GM19372 (cell line): ENCODE results near the gene MYG1.
"Not testable (repeated sequence)": the region's sequence is repeated elsewhere in the genome, so short reads cannot be mapped to it uniquely, and the experiment has no call there.

Source experiments
- ATAC-seq: cut with Tn5 transposase; IDR thresholded peaks from one replicate; pipeline ENCODE4 v1.9.1; 2021; ENCODE audit warnings: mild to moderate bottlenecking, low read depth, moderate library complexity; ENCODE audit not compliant: unreplicated experiment

MYG1 gene

DNA sequence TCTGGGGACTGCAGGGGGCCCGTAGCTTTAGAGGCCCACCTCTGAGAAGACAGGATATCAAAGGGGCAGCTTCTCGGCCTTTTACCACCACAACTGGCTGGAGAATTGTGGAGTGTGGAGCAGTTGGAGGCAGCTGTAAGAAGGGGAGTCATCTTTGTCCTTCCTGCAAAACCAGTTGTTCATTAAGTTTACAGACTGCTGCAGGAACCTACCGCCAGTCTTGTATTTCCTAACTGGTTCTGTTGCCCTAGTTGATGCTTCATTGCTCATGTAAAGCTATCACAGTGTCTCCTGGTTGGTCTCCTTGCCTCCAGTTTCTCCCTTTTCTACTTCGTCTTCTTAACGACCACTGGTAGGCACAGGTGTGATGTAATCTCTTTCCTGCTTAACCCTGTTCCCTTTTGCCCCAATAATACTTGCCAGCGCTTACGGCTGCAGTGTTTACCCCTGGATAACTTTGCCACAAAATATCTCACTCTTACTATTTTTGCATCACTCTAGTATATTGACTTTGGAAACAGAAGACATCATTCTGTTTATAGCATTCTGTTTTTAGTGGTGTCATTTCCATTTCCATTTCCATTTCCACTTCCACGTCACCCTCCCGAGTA is 19.5 kb upstream of the MYG1 start:
- ATAC-seq, result no peak

DNA sequence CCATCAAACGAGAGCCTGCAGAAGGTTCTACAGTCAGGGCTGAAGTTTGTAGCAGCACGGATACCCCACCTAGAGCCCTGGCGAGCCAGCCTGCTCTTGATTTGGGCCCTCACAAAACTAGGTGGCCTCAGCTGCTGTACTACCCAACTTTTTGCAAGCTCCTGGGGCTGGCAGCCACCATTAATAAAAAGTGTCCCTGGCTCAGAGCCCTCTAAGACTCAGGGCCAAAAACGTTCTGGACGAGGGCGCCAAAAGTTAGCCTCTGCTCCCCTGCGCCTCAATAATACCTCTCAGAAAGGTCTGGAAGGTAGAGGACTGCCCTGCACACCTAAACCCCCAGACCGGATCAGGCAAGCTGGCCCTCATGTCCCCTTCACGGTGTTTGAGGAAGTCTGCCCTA is 13.0 kb upstream of the MYG1 start:
- ATAC-seq, result no peak

DNA sequence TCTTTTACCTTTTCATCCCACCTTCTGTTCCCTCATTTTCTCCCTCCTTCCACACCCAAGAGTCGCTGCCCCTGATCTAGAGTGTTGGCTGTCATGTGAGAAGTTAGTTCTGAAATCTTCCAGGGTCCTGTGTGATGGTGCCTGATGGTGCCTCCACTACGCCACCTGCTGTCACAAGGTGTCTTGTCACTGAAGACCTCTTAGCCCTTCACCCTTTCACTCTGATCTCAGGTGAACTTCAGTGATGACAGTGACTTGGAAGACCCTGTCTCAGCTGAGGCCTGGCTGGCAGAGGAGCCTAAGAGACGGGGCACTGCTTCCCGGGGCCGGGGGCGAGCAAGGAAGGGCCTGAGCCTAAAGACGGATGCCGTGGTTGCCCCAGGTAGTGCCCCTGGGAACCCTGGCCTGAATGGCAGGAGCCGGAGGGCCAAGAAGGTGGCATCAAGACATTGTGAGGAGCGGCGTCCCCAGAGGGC is 11.7 kb upstream of the MYG1 start:
- no peak for ATAC-seq

DNA sequence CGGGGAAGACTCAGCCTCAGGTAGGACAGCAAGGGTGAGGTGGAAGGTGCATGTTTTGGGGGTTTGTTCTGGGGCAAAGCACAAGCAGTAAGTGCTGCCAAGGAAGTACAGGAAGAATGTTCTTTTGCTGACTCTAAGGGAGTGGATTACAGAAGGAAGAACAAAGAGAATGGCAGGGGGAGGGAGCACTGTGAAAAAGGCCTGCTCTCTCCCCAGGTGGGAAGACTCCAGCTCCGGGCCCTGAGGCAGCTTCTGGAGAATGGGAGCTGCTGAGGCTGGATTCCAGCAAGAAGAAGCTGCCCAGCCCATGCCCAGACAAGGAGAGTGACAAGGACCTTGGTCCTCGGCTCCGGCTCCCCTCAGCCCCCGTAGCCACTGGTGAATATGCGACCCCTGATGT is 11.2 kb upstream of the MYG1 start:
- no peak for ATAC-seq

DNA sequence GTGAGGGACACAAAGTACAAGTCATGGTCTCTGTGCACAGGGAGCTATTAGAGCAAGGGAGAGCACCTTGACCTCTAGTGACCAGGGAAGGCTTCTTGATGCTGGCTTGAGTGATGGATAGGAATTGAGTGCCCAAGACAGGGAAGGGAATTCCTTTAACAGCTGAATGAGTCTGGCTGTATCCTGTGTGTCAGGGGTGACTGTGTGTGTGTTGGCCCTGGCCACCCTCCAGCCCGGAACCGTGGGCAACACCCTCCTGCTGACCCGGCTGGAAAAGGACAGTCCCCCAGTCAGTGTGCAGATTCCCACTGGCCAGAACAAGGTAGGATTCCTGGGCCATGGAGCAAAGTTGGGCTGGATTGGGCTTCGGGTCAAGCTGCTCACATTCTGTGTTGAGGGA is 9.6 kb upstream of the MYG1 start:
- no peak for ATAC-seq

DNA sequence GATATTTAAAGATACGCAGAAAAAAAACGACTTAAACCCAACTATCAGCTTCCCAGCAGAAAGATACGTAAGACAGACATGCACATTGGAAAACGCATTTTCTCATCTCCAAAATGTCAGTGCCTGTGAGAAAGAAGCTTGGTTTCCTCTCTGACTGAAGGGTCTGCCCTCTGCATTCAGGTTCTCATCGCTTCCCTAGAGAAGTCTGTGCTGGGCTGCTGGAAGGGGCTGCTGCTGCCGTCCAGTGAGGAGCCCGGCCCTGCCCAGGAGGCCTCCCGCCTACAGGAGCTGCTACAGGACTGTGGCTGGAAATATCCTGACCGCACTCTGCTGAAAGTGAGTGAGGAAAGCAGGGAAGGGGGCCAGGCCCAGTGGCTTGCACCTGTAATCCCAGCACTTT is 8.8 kb upstream of the MYG1 start:
- ATAC-seq, result no peak

DNA sequence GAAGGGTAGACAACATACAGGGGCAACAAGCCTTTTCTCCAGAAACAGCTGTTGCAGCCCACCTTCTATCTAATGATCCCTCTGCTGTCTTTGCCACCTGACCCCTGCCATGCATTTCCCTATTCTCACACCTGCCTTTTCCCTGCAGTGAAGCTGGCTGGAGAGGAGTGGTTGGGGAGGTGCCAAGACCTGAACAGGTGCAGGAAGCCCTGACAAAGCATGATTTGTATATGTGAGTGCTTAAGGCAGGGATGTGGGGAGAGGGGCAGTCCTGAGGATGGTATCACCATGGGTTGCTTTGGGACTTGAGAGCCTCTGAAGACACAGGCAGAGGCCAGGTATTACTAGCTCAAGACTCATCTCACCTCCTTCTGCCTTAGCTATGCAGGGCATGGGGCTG is 7.1 kb upstream of the MYG1 start:
- ATAC-seq, result no peak

DNA sequence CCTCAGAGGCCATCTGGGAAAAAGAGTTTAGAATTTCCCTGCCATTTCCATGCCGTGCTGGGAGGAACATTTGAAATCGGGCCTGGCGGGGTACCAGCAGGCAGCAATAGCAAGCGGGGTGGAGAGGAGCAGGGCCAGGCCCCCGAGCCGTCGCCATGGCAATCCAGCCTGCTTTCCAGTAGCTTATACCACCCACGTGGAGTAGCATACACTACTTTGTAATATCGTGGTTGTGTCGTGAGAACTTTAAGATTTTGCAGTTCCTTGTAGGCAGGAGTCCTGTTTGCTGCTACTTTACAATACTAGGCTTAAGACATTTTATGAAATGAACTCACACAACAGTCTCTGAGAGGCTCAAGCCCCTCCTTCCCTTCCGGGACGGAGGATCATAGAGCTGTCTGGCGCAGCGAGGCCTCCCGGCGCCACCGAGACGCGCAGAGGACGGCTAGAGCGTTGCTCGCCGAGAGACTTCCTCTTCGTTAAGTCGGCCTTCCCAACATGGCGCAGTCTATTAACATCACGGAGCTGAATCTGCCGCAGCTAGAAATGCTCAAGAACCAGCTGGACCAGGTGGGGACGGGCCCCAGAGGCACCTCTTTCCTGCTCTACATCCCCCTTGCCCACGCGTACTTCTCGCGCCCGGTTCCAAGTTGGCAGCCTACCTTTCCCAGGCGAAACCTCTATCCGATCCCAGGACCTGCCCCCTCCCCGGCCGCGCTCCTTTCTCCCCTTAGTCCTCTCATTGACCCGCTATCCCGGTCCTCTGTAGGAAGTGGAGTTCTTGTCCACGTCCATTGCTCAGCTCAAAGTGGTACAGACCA is 4.2 kb upstream of the MYG1 start, which contains the start of gene PFDN5:
Gene PFDN5 (plus strand): TSS at position 473 of the 821 bp plus-strand sequence. CDS start 26 bp downstream, at position 499.
- peak; percentile 78 for ATAC-seq

DNA sequence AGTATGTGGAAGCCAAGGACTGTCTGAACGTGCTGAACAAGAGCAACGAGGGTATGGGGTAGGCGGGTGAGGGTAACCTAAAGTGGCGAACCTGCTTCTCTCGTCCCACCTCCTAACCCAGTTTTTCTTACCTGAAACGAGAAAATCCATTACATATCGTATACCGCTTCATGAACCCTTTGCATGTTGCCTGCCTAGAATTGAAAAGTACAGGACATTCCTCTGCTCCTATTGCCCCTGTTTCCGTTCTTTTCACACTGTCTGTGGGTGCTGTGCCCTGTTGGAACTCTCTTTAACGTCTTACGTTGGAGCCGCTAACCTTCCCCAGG is 3.6 kb upstream of the MYG1 start:
- no peak for ATAC-seq

DNA sequence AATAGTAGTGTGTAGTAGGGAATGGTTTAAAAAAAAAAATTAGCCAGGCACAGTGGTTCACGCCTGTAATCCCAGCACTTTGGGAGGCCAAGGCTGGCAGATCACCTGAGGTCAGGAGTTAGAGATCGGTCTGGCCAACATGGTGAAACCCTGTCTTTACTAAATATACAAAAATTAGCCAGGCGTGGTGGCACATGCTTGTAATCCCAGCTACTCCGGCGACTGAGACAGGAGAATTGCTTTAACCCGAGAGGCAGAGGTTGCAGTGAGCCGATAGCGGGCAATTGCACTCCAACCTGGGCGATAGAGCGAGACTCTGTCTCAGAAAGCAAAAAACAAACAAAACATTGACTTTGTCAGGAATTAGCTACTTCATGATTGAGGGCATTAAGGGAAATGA is 2.4 kb upstream of the MYG1 start:
- ATAC-seq, result not testable (repeated sequence)

DNA sequence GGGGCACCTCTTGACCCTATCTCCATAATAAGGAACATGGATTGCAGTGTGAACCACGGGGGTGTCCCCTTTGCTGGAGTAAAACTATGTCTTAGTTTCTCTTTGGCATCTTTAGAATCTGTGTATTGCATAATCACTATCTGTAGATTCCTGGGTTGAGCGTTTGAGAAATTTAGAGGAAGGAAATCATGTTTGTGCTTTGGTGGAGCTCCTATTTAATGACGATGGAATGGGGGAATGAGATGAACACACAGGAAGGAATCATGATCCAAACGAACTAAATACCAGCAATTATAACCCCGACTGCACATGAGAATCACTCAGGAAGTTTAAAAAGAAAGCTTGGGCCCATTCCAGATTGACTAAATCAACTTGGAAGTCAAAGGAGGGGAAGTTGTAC is 1.3 kb upstream of the MYG1 start:
- ATAC-seq, result no peak

DNA sequence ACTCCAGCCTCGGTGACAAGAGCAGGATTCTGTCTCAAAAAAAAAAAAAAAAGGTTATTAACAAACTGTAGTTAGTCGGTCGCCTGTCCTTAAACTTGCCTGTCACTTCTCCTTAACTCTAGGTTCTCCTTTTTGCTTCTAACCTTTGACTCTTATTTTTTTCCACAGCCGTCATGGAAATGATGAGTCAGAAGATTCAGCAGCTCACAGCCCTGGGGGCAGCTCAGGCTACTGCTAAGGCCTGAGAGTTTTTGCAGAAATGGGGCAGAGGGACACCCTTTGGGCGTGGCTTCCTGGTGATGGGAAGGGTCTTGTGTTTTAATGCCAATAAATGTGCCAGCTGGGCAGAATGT is 418 bp upstream of the MYG1 start:
- ATAC-seq, result no peak

DNA sequence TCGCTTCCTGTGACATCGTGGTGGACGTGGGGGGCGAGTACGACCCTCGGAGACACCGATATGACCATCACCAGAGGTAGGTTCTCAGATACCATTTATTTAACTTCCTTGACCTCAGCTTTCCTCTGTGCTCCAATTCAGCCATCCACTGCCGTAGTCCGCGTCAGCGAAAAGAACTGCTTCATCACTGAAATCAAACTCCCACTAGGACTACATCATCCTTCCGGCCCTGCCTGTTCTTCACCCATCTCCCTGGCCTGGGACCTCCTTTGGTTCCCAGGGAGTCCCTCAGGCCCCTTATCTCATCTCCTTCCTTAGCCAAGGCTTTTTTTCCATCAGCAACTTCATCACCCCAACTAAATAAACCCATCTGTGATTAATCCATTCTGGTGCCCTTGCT is 692 bp downstream of the MYG1 start:
- no peak for ATAC-seq

DNA sequence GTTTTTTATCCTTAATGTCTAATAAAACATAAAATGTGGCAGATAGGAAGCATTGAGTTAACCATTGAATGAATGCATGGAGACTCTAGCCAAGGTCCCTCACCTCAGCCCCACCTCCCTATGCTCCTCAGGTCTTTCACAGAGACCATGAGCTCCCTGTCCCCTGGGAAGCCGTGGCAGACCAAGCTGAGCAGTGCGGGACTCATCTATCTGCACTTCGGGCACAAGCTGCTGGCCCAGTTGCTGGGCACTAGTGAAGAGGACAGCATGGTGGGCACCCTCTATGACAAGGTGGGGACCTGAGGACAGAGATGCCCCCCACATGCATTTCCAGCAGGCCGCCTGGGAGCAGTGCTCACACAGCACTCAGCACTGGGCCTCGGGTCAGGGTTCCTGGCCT is 3.4 kb downstream of the MYG1 start:
- ATAC-seq, result no peak

DNA sequence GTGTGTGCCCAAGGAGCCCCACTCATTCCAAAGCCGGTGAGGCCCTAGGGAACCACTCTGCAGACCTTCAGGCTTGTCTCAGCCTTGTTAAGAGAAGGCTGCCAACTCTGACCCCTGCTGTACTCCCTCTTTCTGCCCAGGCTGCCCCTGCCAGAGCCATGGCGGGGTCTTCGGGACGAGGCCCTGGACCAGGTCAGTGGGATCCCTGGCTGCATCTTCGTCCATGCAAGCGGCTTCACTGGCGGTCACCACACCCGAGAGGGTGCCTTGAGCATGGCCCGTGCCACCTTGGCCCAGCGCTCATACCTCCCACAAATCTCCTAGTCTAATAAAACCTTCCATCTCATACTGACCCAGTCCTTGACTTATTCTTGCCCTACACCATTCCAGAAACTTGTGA is 7.3 kb downstream of the MYG1 start:
- no peak for ATAC-seq

DNA sequence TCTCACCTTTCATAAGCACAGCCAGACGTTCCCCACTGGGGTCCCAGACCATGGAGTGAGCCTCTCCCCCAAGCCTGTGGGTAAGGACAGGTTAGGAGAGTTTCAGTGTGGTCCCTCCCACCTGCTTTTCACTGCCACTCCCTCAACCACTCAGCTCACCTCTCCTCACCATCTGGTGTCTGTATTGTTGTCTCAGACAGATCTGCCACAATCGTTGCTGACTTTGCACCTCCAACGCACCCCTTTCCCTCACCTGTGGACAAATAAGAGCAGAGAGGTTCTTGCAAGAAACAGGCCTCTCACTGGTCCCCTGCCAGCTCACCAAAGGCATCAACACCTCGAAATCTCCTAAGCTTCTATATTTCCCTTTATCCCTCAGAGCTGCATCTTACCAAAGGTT is 8.8 kb downstream of the MYG1 start:
- ATAC-seq, result no peak

DNA sequence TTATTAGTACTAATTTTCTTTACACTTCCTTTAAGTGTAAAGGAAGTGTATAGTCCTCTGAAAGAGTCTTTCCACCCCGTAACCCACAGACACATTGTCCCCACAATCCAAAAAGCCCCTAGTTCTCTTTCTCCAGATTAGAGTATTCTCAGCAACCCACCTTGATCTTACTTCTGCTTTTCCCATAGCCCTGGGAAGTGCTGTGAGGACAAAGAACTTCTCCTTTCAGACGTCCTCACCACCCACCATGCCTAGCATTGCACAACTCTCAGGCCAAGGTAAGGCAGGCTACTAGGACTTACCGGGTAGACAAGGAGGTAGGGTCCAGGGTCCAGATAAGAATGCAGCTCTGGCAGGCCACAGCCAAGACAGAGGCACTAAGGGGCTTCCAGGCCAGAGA is 14.5 kb downstream of the MYG1 start:
- ATAC-seq, result no peak

DNA sequence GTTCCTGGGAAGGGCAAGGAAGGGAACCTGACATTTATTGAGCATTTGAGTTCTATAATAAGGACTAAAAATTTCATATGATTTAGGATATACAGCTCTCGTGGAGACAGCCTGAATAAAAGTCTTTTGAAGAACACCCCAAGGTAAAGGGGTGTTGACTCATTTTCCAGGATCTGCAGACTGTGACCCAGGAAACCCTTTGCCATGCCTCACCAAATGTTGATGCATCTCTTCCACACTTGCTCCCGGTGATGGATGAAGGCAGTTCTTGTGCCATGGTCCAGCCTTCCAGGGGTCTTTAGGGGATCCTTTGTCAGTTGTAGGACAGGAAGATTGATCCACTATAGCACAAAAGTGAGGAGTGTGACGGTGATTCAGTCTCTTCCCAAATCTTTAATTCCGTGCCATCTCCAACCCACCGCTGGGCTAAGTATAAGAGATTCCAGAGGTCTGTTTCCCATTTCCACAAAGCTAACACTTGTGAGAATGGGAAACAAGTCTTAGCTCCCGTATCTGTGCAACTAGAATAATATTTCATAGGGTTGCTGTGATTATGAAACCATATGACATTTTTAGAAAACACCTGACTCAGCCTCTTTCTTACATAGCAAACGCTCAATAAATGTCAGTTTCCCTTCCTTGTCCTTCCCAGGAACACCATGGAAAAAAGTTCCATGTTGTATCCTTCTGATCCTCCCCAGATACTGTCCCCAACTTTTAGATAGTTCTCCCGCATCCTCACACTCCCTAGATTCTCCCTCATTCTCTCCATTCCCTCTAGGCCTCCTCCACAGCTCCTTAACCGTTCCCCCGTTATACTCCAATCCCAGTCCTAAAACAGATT is 21.1 kb downstream of the MYG1 start:
- no peak for ATAC-seq

DNA sequence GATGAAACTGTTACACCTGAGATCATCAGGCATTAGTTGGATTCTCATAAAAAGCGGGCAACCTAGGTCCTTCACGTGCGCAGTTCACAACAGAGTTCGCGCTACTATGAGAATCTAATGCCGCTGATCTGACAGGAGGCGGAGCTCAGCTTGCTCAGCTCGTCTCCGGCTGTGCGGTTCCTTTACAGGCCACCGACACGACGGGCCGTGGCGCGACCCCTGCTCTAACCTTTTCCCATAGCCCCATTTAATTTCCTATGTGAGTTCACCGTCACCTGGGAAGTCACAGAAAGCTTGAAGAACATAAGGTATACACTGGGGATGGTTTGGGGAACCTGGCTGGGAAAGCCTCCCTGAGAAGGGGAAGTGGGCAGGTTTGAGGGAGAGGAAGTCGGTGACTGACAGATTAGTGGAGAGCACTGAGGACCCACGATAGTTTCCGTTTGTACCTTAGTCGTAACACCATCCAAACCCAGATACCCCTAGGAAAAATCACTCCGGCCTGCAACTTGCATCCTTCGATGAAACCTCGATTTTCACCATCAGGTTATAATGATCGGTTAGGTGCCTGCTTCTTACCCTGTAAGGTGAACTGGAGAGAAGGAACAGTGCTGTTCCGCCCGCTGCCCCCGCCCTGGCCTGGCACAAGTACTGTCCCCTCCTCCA is 24.8 kb downstream of the MYG1 start:
- ATAC-seq, result no peak

DNA sequence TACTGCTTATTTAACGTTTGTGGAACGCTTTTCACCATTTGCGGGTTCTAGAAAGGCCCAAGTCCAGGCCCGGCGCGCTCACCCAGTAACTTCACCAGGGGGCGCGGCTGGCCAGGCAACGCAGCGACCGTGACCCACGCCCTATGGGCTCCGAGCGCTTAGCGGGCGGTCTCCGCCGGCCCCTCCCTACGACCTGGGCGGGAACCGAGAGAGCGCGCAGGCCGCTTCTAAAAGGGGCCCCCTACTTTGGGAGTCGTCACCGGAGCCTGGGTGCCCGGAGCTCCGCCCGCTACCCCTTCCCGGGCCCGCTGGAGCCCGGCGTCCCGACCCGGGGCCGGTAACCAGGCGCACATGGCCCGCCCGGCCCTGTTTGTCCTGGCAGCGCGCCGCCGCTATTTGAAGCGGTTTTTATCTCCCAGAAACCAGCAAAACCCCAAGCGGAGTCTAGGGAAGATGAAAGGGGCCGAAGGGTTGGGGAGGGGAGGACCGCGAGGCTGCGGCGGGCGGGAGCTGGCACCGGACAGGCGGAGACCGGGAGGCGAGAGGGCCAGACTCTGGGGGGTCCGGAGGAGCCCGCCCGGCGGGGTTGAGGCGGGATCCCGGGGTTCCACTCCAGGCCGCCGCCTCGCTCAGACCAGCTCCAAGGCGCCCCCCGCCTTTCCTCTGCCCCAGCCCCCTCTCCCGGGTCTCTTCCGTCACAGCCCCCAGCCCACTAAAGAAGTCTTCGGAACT is 25.4 kb downstream of the MYG1 start:
- peak; percentile 52 for ATAC-seq
